GM21447 (cell line): Measurements from ENCODE around the gene EIF3L.

Source experiments
- ATAC-seq: cut with Tn5 transposase; IDR thresholded peaks from one replicate; pipeline ENCODE4 v1.9.1; 2021; ENCODE audit not compliant: unreplicated experiment

EIF3L gene

DNA sequence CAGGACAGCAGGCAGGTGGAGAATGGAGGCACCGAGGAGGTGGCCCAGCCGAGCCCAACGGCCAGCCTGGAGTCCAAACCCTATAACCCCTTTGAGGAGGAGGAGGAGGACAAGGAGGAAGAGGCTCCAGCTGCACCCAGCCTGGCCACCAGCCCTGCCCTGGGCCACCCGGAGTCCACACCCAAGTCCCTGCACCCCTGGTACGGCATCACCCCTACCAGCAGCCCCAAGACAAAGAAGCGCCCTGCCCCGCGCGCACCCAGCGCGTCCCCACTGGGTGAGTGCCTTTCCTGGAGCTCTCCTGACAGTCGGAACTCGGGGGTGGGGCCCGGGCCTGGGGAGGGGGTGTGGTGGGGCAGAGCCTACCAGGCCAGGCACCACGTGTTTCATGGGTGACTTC is 76.5 kb downstream of the EIF3L start:
- no peak for ATAC-seq

- no peak for ATAC-seq
Measured at GRCh38 chr22:37926358-37926757, 77.1 kb downstream of the EIF3L start.

- ATAC-seq: no peak
Measured at GRCh38 chr22:37926771-37927636, 77.8 kb downstream of the EIF3L start.

DNA sequence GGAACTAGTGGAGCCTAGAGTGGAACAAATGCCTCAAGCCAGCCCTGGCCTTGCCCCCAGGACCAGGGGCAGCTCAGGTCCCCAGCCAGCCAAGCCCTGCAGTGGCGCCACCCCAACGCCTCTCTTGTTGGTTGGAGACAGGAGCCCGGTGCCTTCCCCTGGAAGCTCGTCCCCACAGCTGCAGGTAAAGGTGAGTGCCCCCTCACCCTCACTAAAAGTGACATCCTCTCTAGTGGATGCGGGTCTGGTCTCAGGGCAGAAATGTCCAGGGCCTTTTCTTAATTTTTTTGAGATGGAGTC is 78.4 kb downstream of the EIF3L start:
- no peak for ATAC-seq

DNA sequence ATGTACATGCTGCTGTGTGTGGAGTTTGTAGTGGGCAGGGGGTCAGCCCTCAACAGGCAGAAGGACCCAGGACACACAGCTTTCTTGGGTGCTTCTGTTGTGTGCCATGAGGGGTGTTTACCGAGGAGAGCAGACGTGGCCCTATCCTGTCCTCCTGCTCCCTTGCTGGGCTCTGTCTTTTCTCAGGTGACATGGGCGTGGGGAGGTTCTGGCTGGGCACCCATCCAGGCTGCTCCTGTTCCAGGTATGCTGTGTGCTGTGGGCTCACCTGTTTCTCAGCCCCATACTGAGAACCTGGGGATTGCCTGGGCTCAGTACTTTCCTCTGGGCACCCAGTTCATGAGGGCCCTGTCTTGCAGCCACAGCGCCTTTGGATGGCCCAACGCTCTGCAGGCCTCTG is 80.2 kb downstream of the EIF3L start:
- no peak for ATAC-seq

DNA sequence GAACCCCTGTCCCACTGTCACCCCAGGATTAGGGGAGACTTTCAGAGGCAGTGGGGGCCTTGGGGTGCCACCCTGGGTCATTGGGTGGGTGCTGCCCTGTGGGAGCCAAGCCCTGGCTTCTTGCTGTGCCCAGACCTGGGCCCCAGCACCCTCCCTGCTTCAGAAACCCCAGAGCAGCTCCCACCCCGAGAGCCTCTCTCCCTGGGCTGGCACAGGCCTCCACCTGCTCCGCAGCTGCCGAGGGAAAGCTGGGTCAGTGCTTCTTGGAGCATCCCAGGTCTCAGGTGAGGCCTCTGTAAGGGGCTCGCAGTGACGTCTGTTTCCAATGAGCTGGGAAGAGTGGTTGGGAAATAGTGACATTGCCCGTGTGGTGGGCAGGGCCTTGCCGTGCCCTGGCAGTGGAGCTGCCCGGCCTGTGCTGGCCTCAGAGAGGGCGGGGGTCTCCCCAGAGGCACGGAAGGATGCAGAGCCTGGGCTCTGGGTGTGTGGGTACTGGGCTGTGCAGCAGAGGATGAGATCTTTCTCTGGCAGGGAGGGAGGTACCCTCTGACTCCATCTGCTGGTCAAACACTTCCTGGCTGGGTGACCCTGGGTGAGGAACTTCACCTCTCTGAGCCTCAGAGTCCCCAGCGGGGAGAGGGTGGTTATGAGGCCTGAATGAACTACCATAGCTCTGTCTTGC is 81.2 kb downstream of the EIF3L start:
- ATAC-seq: no peak

GRCh38 chr22:37930952-37931440 is 81.8 kb downstream of the EIF3L start:
- no peak for ATAC-seq

DNA sequence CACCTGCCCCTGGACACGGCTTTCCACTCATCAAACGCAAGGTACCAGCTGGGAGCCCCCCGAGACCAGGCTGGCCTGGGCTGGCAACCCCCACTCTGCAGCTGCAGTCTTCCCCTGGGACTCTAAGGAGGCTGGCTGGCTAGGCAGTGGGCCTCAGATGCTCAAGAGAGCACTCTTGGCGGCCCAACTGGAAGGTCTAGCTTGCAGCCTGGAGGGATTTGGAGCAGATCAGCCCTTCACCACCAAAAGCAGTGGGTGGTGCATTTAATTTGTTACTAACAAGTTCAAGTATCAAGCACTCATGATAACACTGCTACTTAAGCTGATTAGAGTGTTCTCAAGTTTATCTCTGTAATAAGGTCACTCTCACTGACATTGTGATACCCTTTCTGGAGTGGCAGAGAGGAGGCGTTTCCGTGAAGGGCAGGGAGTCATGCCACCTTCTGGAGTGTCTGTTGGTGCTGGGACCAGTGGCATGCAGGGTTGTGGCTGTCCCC is 82.7 kb downstream of the EIF3L start:
- ATAC-seq: no peak

GRCh38 chr22:37932401-37932800 is 83.2 kb downstream of the EIF3L start:
- no peak for ATAC-seq

DNA sequence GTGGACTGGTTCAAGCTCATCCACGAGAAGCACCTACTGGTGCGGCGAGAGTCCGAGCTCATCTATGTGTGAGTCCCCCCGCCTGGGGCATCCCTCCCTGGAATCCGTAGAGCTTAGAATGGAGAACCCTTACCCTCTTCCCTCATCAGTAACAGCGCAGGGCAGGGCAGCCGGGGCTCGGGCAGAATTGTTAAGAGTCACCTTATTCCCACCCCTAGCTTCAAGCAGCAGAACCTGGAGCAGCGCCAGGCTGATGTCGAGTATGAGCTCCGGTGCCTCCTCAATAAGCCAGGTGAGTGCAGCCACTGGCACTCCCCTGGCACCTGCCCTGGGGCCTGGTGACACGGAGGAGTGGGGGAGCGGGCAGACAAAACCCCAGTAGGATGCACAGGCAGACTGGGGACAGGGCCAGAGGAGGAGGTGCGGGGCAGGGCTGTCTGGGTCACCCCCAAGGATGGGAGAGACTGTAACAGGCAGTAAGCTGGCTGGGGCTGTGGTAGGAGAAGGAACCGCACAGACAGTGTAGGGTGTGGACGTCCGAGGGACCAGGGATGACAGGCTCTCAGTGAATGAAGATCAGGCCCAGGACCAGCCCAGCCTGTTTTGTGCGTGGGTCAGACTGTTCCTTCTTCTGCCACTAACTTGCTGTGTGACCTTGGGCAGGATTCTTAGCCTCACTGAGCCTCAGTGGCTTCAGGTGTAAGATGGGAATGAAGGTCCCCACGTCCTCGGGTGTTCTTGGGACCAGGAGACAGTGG is 83.8 kb downstream of the EIF3L start:
- ATAC-seq: no peak

GRCh38 chr22:37933711-37934376 is 84.6 kb downstream of the EIF3L start:
- peak; percentile 56 for ATAC-seq
